NCI-H2107 (cell line): ENCODE results near the gene ECEL1.

ENCODE experiments used
- DNase-seq: peaks from one replicate; lab custom pipeline; 2025; lab: John Stamatoyannopoulos, UW

The ECEL1 gene

GRCh38 chr2:232522623-232523401 is 35.2 kb upstream of the ECEL1 start:
- no peak for DNase-seq

DNA sequence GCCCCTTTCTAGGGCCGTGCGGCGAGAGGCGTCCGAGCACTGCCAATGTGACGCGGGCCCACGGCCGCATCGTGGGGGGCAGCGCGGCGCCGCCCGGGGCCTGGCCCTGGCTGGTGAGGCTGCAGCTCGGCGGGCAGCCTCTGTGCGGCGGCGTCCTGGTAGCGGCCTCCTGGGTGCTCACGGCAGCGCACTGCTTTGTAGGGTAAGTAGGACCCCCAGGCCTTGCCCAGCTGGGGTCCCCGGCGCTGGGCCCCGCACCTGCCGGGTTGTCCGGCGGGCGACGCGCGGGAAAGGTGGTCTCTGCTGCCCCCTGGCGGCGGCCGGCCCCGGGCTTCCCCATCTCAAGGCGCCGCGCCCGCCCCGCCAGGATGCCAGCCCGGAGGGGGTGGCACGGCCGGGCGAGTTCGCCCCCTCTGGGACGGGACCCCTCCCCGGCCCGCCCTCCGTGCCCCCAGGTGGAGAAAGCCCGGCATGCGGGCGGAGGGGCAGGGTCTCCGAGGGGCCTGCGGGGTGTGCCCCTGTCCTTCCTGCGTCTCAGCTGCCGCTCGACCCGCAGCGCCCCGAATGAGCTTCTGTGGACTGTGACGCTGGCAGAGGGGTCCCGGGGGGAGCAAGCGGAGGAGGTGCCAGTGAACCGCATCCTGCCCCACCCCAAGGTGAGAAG is 34.5 kb upstream of the ECEL1 start:
- DNase-seq = no peak

GRCh38 chr2:232521098-232521497 is 33.5 kb upstream of the ECEL1 start:
- DNase-seq = no peak

- DNase-seq = no peak
These were observed 32.9 kb upstream of the ECEL1 start for GRCh38 chr2:232520489-232520888.

- DNase-seq = no peak
These were observed 32.2 kb upstream of the ECEL1 start, which contains the start of gene PRSS56 for GRCh38 chr2:232519581-232520438. TSS of gene PRSS56 (plus strand) at chr2:232520388. CDS start at chr2:232520599, 211 bp downstream.

DNA sequence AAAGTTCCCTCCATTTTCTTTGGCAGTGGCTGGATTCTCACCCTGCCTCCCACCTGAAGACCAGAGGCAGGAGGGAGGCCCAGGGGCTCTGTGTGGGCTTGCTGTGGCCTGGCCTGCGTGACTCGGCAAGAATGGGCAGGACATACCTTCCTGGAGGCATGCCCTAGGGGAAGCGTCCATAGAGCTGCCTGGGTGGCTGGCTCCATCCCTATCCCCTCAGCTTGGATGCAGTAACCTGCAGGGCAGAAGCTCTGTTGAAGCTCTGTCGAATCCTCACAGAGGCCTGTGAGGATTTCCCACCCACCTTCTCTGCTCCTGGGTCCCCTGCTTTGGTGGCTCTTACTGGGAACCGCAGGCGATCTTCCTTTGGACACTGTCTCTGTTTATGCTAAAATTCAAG is 31.2 kb upstream of the ECEL1 start:
- no peak for DNase-seq

- DNase-seq = no peak
These were observed 28.9 kb upstream of the ECEL1 start for GRCh38 chr2:232516551-232516950.

- DNase-seq = no peak
These were observed 28.0 kb upstream of the ECEL1 start for GRCh38 chr2:232515639-232516038.

GRCh38 chr2:232513353-232513752 is 25.7 kb upstream of the ECEL1 start:
- no peak for DNase-seq

DNA sequence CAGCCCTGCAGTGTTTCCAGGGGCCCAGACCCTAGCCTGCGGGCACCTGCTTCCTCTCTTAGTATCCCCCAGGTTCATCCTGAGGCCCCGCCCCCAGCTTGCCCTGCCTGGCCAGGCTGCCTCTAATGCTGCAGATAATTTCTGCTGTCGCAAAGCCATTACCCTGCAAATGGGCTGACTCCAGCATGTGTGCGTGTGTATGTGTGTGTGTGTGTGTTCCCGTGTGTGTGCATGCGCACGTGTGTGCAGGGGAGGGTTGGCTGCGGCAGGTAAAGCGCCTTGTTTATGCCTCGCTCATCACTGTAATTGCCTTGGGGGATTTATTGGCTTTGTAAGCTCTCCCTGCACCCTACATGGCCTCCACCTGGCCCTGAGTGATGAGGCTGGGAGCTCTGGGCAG is 25.0 kb upstream of the ECEL1 start:
- no peak for DNase-seq

DNA sequence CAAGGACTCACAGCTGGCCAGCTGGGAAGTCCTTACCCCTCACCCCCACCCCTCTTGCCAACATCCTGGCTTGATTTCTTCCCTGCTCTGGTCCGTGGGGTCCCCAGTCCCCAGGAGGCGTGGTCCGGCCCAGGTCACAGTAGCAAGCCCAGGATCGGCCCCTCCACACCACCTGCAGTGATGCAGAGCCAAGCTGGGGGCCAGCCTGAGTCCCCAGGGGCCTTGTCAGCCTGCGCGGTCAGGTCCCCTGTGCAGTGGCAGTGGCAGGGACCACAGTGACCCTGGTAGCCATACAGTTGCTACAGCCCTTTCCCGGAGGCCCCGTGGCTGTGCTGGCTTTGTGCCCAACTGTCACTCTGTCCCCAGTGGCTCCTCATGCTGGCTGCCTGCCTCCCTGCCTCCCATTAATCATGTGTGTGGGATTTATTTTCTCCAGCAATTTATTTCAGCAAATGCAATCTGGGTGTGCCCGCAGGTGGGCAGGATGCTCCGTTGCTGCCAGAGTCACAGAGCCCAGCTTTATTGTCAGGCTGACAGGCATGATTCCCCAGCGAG is 23.8 kb upstream of the ECEL1 start:
- DNase-seq = no peak

DNA sequence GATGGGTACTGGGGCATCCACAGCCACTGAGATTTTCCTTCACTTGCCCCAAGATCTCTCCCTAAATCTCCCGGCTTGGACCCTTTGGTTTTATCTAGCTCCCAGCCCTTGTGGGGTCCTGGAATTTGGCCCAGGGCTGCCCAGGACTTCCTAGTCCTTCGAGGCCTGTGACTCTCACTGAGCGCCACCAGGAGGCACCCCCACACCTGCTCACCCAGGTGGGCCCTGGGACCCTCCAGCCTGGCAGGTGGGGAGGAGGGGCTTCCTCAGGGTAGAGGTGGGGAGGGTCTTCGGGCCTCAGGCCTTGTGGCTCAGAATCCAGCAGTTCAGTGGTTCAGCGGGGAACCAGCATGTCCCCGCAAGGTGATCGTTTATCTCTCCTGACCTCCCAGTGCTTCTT is 20.6 kb upstream of the ECEL1 start:
- DNase-seq = no peak

- no peak for DNase-seq
These were observed 19.1 kb upstream of the ECEL1 start for GRCh38 chr2:232506709-232507108.

- DNase-seq = no peak
These were observed 18.2 kb upstream of the ECEL1 start for GRCh38 chr2:232505856-232506255.

DNA sequence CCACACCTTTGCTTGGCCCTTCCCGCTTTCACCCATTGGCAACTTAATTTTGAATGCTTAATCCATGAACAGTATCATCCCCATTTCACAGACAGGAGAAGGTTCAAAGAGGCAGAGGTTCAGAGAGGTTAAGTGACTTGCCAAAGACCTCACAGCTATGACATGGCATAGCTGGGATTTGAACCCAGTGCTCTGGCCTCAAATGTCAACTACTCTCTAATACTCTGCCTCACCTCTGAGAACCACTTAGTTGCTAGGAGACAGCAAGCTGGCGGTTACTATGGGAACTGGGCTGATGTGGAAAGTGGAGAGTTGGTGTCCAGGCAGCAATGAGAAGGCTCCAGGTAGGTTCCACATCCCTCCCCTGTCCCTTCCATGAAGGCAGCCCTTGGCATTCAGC is 16.8 kb upstream of the ECEL1 start:
- no peak for DNase-seq

GRCh38 chr2:232503809-232504323 is 16.2 kb upstream of the ECEL1 start:
- no peak for DNase-seq

- no peak for DNase-seq
These were observed 15.5 kb upstream of the ECEL1 start for GRCh38 chr2:232502911-232503808.

DNA sequence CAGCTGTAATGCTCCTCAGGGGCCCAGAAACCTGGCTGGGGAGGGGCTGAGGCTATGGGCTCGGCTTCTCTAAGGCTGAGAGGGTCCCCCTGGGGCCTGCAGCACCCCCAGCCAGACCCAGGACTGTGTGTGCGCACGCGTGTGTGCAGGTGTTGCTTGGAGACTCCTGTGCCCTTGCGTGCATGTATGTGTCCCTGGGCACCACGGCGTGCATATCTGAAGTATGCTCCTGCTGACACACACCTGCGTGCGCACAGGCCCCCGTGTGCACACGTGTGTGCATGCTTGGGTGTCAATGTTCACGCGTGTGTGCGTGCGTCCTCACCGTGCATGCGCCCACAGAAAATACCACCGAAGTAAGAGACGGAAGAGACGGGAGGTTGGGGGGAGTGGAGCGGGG is 14.9 kb upstream of the ECEL1 start:
- no peak for DNase-seq

DNA sequence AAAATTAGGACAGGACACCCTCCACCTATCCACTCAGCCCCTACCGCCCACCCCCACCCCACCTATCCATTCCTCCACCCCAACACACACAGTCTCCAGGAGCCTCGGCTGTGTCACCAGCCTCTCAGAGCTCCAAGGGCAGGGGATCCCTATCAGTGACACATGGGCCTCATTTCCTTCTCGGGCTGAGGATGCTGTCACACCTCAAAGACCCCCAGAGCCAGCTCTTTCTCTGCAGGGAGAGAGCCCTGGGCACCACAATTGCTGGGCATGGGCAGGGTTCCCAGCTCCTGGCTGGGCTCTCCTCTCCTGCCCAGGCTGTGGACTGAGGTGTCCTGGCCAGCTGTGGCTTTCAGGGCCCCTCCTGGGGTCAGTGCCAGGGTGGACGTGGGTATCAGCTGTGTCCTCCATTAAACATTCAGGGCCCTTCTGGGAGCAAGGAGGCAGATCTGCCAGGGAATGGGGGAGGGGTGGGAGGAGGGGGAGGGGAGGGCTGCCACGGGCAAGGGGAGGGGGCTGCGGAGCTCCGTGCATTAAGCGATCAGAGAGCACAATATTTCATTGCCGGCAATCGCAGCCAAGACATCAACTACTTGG is 14.3 kb upstream of the ECEL1 start:
- no peak for DNase-seq

GRCh38 chr2:232501331-232501771 is 13.7 kb upstream of the ECEL1 start:
- no peak for DNase-seq

DNA sequence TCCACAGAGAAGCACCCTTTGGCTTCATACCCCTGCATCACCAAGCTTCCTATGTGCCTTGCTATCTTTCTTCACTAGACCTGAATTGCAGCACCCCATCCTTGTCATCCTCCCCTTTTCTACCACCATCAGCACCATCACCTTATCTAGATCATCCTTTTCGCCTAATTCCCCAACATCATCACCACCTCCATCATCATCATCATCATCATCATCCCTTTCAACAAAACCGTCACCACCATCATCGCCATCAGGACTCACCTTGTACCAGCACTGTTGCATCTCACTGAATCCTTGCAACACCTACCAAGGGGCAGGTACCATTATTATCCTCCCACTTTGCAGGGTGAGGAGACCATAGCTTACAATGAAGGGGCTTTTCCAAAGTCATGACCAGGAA is 10.8 kb upstream of the ECEL1 start:
- DNase-seq = no peak
